NCI-H774 (cell line): ENCODE measurements around the gene CA9.

ENCODE experiments used
- DNase-seq: peaks from one replicate; lab custom pipeline; 2025; lab: John Stamatoyannopoulos, UW

CA9 gene

GRCh38 chr9:35717132-35717870 is 43.6 kb downstream of the CA9 start:
- no peak for DNase-seq

GRCh38 chr9:35718721-35719511 is 45.2 kb downstream of the CA9 start:
- DNase-seq, result no peak

GRCh38 chr9:35719546-35719945 is 45.8 kb downstream of the CA9 start:
- no peak for DNase-seq

GRCh38 chr9:35723426-35723825 is 49.7 kb downstream of the CA9 start:
- no peak for DNase-seq

DNA sequence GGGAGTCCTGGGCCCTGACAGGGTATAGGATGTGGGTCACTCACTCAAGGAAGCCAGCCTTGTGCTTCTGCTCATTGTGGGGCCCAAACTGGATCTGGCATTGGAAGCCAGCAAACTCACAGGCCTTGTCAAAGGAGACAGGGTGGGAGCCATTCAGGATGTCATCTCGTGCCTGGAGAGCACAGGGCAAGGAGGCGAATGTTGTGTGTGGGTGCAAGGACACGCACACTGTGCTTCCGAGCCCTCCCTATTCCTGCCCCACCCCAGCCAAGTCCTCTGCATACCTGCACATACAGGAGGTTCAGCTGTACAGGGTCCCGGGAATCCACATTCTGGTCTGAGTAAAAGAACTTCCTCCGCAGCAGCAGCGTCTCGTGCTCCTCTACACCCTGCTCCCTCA is 50.2 kb downstream of the CA9 start:
- no peak for DNase-seq

- no peak for DNase-seq
Observed at GRCh38 chr9:35725362-35725761, 51.6 kb downstream of the CA9 start.

- DNase-seq, result no peak
Observed at GRCh38 chr9:35726931-35727330, 53.2 kb downstream of the CA9 start.

DNA sequence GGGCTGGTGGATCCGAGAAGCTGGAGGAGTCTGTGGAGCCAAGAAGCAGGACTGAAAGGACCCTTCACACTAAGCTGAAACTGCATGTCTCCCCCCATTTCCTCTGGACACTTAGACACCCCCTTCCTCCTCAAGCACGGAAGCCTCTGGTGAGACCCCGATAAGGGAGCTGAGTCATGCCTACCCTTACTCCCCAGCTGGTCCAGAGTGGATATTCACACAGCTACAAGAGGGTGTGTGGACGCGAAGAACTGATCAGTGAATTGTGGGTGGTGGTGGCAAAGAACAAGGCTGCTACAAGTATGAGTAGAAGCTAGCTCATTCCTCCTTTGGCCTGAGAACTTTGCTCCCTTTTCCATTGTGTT is 53.9 kb downstream of the CA9 start:
- DNase-seq, result no peak

GRCh38 chr9:35728041-35728971 is 54.6 kb downstream of the CA9 start:
- DNase-seq, result no peak

DNA sequence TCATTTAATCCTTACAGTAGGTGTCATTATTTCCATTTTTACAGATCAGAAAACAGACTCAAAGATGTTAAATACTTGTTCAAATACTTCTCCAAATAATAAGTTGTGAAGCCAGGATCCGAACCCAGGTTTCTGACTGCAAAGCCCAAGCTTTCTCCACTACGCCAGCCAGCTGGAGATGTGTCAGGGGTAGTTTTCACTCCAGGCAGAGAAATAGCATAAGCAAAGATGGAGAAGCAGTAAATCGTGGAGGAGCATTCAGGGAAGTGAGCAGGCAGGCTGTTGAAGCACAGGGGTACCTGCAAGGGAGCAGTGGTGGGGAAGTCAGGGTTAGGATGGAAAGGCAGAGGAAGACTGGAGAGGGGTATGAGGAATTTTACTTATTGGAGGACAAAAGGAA is 55.4 kb downstream of the CA9 start:
- no peak for DNase-seq

- DNase-seq, result no peak
Observed at GRCh38 chr9:35729700-35730485, 56.2 kb downstream of the CA9 start.

GRCh38 chr9:35730486-35730854 is 56.7 kb downstream of the CA9 start:
- no peak for DNase-seq
